Epithelial cell of proximal tubule (primary cell): ENCODE data around the gene DRAXIN. TPM values are rescaled to one million over a fixed set of nuclear protein-coding genes. Genes with fewer than 3 reads are reported as not detected.

Experiments
- DNase-seq: peaks from one replicate; pipeline ENCODE4 v3.0.0-alpha.2; 2011; ENCODE audit warnings: low read depth
- H3K4me3 ChIP-seq: 2 replicates; pipeline ENCODE4 v1.5.1; 2011; ENCODE audit warnings: low read depth, mild to moderate bottlenecking, low read length
- total RNA-seq: library from RNA; depleted of rRNA; stranded (reverse); fragments of >200 nt; gene quantifications from 2 replicates; pipeline ENCODE4 v1.2.3, GENCODE V29; 2015
- TF ChIP-seq, protein P1 (sequence below): conservative IDR thresholded peaks from 2 replicates; pipeline ENCODE4 v1.5.1; 2012; ENCODE audit warnings: low read depth, mild to moderate bottlenecking, low read length

The DRAXIN gene
- total RNA-seq, 1 donor from 2014 or later: 0.12 TPM

DNA sequence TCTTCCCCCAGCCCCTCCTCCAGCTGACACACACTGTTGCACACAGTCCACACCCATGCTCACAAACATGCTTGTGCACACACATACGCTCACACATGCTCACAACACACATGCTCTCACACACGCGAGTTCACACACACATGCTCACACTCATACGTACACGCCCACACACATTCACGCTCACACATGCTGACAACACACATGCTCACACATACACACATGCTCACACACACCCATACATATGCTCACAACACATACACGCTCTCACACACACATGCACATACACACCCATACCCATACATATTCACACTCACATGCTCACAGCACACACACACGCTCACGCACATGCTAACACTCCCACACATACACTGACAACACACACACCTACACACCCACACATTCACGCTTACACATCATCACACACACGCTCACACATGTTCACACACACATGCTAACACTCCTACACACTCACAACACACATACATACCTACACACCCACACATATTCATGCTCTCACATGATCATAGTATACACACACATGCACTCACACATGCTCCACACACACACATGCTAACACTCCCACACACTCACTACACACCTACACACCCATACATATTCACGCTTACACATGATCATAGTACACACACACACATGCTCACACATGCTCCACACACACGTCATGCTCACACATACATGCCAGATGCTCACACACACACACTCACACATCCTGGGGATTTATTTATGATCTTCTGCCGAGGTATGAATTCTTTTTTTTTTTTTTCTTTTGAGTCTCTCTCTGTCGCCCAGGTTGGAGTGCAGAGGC lies 10.7 kb downstream of the DRAXIN start:
- TF ChIP-seq, protein P1, sequence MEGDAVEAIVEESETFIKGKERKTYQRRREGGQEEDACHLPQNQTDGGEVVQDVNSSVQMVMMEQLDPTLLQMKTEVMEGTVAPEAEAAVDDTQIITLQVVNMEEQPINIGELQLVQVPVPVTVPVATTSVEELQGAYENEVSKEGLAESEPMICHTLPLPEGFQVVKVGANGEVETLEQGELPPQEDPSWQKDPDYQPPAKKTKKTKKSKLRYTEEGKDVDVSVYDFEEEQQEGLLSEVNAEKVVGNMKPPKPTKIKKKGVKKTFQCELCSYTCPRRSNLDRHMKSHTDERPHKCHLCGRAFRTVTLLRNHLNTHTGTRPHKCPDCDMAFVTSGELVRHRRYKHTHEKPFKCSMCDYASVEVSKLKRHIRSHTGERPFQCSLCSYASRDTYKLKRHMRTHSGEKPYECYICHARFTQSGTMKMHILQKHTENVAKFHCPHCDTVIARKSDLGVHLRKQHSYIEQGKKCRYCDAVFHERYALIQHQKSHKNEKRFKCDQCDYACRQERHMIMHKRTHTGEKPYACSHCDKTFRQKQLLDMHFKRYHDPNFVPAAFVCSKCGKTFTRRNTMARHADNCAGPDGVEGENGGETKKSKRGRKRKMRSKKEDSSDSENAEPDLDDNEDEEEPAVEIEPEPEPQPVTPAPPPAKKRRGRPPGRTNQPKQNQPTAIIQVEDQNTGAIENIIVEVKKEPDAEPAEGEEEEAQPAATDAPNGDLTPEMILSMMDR: no peak
- DNase-seq: no peak
- H3K4me3 ChIP-seq: no peak overlapping the region

DNA sequence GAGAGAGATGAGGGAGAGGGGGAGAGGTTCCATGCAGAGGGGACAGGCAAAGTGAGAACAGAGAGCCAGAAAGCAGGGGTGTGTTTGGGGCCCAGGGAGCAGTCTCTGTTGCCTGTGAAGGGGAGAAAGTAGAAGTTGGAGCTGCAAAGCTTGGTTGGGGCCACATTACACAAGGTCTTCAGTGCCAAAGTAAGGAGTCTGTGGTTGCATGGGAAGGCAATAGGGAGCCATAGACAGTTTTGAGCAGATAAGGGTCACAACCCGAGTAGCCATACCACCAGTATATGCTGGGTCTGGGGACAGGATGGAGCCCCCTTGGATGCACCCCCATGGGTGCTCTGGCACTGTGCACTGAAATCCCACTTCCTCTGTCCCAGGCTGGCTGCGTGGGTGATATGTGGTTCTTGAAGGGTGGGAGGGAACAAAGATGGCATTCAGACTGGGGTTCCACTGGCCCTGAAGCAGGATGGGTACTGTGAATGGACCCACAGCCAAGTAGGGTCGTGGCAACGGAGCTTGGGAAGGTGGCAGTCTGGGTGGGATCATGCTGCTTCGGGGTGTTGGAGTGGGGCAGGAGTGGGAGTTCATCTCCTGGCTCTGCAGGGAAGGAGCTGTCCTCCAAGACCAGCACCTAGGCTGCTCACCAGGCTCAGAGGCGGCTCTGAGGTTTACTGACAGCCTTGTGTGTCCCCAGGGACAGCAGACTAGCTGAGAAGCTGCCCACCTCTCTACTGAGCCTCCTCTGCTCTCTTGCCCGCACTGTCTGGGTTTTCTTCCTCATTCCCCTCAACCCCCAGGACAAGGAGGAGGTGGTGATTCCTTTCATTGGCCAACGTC lies 12.1 kb downstream of the DRAXIN start:
- TF ChIP-seq, protein P1: no peak
- DNase-seq: no peak
- no peak overlapping the region for H3K4me3 ChIP-seq

DNA sequence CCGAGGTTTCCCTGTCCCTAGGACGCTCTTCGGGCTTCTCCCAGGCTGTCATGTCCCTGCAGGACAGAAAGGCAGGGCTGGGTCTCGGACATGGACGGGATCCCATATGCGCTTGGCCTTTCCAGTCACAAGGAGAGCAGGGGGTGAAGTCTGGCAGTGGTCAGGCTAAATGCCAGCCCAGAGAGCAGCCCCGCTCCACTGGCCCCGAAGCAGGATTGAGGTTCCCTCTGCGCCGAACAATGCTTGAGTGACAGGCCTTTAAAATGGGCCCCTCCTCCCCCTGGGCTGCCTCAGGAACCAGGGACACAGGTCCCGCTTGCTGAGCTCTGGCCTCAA lies 12.7 kb downstream of the DRAXIN start:
- TF ChIP-seq, protein P1: no peak
- no peak overlapping the region for H3K4me3 ChIP-seq
- DNase-seq: no peak

DNA sequence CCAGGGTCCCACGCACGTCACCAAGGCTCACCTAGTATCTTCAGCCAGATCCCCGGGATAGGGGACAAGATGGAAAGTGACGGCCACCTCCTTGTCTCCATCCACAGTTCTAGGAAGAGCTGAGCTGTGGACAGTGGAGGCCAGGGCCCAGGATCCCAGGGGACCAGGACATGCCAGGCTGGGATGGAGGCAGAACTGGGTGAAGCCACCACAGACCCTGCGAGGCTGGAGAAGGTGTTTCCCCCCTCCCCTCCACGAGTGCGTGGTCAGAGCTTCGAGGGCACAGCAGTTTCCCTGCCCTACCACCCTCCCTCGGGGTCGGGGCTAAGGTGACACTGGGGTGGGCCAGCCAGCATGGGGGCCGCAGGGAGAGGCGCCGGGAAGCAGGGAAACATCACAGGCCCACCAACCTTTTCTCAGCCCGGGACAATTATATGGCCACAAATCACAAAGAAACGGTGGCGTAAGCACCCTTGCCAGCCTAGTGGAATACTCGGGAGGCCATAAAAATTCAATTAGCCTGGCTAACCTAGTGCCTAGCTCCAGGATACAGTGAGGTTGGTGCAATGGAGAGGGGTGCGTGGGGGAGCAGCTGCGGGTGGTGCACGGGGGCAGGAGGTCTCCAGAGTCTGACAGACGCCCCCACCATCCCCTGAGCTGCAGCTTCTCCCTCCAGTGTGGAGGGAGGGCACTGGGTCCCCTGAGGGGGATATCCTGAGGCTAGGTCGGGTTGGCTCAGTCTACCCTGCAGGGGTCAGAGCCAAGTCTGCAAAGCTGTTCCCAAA lies 13.4 kb downstream of the DRAXIN start:
- TF ChIP-seq, protein P1: no peak
- no peak overlapping the region for H3K4me3 ChIP-seq
- no peak for DNase-seq

DNA sequence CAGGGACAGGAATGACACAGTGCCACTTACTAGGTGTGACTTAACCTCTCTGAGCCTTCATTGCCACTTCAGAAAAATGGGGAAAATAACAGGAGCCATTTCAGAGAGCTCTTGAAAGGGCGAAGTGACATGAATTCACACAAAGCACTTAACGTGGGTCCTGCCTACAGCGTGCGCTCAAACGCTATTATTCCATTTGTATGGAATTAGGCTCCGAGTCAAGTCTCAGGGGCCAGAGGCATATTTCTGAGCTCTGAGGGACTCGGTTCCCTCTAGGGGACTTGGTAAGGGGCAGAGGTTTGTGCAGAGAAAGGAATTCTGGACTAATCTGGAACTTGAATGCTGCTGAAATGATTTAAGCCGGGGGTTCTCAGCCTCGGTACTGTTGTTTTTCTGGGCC lies 14.1 kb downstream of the DRAXIN start:
- DNase-seq: no peak
- TF ChIP-seq, protein P1: no peak
- H3K4me3 ChIP-seq: no peak overlapping the region

DNA sequence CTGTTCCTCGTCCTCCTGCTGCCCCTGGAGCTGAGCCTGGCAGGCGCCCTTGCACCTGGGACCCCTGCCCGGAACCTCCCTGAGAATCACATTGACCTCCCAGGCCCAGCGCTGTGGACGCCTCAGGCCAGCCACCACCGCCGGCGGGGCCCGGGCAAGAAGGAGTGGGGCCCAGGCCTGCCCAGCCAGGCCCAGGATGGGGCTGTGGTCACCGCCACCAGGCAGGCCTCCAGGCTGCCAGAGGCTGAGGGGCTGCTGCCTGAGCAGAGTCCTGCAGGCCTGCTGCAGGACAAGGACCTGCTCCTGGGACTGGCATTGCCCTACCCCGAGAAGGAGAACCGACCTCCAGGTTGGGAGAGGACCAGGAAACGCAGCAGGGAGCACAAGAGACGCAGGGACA lies 14.8 kb downstream of the DRAXIN start:
- no peak for DNase-seq
- TF ChIP-seq, protein P1: no peak
- no peak overlapping the region for H3K4me3 ChIP-seq
